Measurements from ENCODE around the gene PPARG.

DNA sequence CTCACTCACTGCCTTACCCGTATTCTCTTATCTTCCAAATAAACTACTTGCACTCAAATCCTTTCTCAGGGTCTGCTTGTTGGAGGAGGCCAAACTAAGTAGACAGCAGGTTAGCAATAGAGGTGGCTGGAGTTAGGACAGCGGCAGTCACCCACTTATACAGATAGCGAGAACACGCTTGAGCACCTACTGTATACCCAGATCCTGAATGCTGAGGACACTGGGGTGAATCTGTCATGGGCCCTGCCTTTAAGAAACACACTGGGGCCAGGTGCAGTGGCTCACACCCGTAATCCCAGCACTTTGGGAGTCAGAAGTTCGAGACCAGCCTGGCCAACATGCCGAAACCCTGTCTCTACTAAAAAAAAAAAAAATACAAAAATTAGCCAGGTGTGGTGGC lies 157.4 kb downstream of the PPARG start:
- TF ChIP-seq, protein P1, sequence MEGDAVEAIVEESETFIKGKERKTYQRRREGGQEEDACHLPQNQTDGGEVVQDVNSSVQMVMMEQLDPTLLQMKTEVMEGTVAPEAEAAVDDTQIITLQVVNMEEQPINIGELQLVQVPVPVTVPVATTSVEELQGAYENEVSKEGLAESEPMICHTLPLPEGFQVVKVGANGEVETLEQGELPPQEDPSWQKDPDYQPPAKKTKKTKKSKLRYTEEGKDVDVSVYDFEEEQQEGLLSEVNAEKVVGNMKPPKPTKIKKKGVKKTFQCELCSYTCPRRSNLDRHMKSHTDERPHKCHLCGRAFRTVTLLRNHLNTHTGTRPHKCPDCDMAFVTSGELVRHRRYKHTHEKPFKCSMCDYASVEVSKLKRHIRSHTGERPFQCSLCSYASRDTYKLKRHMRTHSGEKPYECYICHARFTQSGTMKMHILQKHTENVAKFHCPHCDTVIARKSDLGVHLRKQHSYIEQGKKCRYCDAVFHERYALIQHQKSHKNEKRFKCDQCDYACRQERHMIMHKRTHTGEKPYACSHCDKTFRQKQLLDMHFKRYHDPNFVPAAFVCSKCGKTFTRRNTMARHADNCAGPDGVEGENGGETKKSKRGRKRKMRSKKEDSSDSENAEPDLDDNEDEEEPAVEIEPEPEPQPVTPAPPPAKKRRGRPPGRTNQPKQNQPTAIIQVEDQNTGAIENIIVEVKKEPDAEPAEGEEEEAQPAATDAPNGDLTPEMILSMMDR (IDR thresholded peaks at IDR 0.05), result no peak
- no peak for TF ChIP-seq POLR2AphosphoS5 (IDR thresholded peaks at IDR 0.05)

All from upper lobe of left lung (tissue), 4 donors.